ENCODE results near the gene NKX2-1.

GRCh38 chr14:36518031-36518585 lies 1.9 kb downstream of the NKX2-1 start:
- no peak for TF ChIP-seq ATF2 (tag by site-specific recombination; IDR thresholded peaks at IDR 0.05; ENCODE audit: low read depth)
- TF ChIP-seq CTCF (tag by site-specific recombination; IDR thresholded peaks at IDR 0.05): no peak
- TF ChIP-seq ZNF138 (tag by site-specific recombination; IDR thresholded peaks at IDR 0.05; ENCODE audit: borderline replicate concordance): no peak
- no peak for TF ChIP-seq ZNF660 (tag by site-specific recombination; IDR thresholded peaks at IDR 0.05)
- no peak for TF ChIP-seq ZBTB17 (tag by site-specific recombination; IDR thresholded peaks at IDR 0.05)
- no peak for TF ChIP-seq SCRT1 (tag by site-specific recombination; IDR thresholded peaks at IDR 0.05; ENCODE audit: borderline replicate concordance)
- TF ChIP-seq ZNF664 (tag by site-specific recombination; IDR thresholded peaks at IDR 0.05): no peak
- TF ChIP-seq ZNF274 (IDR thresholded peaks at IDR 0.05; ENCODE audit: low read length): no peak
- no peak for TF ChIP-seq ZNF274 (tag by site-specific recombination; IDR thresholded peaks at IDR 0.05; ENCODE audit: borderline replicate concordance)
- no peak for TF ChIP-seq ZBTB21 (tag by site-specific recombination; IDR thresholded peaks at IDR 0.05)
